ENCODE results near the gene DHX32. TPM values are rescaled to one million over a fixed set of nuclear protein-coding genes. Genes with fewer than 3 reads are reported as not detected.

DHX32 gene
- total and polyA plus RNA-seq, 2 donors from 2014 or later: 20.0 to 33.2 TPM

GRCh38 chr10:125844751-125845221, 36.3 kb downstream of the DHX32 start:
- TF ChIP-seq, protein P1, sequence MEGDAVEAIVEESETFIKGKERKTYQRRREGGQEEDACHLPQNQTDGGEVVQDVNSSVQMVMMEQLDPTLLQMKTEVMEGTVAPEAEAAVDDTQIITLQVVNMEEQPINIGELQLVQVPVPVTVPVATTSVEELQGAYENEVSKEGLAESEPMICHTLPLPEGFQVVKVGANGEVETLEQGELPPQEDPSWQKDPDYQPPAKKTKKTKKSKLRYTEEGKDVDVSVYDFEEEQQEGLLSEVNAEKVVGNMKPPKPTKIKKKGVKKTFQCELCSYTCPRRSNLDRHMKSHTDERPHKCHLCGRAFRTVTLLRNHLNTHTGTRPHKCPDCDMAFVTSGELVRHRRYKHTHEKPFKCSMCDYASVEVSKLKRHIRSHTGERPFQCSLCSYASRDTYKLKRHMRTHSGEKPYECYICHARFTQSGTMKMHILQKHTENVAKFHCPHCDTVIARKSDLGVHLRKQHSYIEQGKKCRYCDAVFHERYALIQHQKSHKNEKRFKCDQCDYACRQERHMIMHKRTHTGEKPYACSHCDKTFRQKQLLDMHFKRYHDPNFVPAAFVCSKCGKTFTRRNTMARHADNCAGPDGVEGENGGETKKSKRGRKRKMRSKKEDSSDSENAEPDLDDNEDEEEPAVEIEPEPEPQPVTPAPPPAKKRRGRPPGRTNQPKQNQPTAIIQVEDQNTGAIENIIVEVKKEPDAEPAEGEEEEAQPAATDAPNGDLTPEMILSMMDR (IDR thresholded peaks at IDR 0.05; ENCODE audit: borderline replicate concordance, extremely low read depth, insufficient read depth): no peak
- intact Hi-C loops (cut with DNase I): no loop called here
- no peak for FAIRE-seq
- no peak overlapping the region for H3K9ac ChIP-seq (ENCODE audit: low read length in 3 of 3)
- no peaks in the 10 kb centered on the region for H3K27me3 ChIP-seq (ENCODE audit: control insufficient read depth, insufficient read depth, low read length)
- peaks cover 0 to 26% (median 15%) of the 10 kb centered on the region in 3 donors for H3K36me3 ChIP-seq (ENCODE audit: control insufficient read depth in 2 of 3, insufficient read depth in 3 of 3, low read length in 3 of 3)
- H3K27ac ChIP-seq (ENCODE audit: low read depth in 2 of 2, low read length in 2 of 2): no peak overlapping the region
- DNase-seq: peak in 2 of 5 donors; percentile 24 to 52
- H3K9me3 ChIP-seq (ENCODE audit: control insufficient read depth in 2 of 3, insufficient read depth in 1 of 3, low read length in 3 of 3): no peaks in the 10 kb centered on the region
- no peak overlapping the region for H3K4me3 ChIP-seq (ENCODE audit: low read length in 3 of 3)
- no peaks in the 10 kb centered on the region for H3K4me1 ChIP-seq (ENCODE audit: control insufficient read depth in 2 of 3, insufficient read depth in 2 of 3, low read depth in 1 of 3, low read length in 3 of 3)

GRCh38 chr10:125843603-125844329, 37.3 kb downstream of the DHX32 start:
- TF ChIP-seq, protein P1 (IDR thresholded peaks at IDR 0.05; ENCODE audit: borderline replicate concordance, extremely low read depth, insufficient read depth): no peak
- intact Hi-C loops (cut with DNase I): no loop called here
- DNase-seq (peak in 2 of 5 donors; percentile 5 to 34), FAIRE-seq (no peak)
- Histone ChIP-seq H3K27ac (ENCODE audit: low read depth in 2 of 2, low read length in 2 of 2) (no peak overlapping the region), H3K9me3 (ENCODE audit: control insufficient read depth in 2 of 3, insufficient read depth in 1 of 3, low read length in 3 of 3) (no peaks in the 10 kb centered on the region), H3K27me3 (ENCODE audit: control insufficient read depth, insufficient read depth, low read length) (no peaks in the 10 kb centered on the region), H3K4me3 (ENCODE audit: low read length in 3 of 3) (no peak overlapping the region), H3K36me3 (ENCODE audit: control insufficient read depth in 2 of 3, insufficient read depth in 3 of 3, low read length in 3 of 3) (peaks cover 0 to 33% (median 25%) of the 10 kb centered on the region in 3 donors), H3K4me1 (ENCODE audit: control insufficient read depth in 2 of 3, insufficient read depth in 2 of 3, low read depth in 1 of 3, low read length in 3 of 3) (no peaks in the 10 kb centered on the region), H3K9ac (ENCODE audit: low read length in 3 of 3) (no peak overlapping the region)

DNA sequence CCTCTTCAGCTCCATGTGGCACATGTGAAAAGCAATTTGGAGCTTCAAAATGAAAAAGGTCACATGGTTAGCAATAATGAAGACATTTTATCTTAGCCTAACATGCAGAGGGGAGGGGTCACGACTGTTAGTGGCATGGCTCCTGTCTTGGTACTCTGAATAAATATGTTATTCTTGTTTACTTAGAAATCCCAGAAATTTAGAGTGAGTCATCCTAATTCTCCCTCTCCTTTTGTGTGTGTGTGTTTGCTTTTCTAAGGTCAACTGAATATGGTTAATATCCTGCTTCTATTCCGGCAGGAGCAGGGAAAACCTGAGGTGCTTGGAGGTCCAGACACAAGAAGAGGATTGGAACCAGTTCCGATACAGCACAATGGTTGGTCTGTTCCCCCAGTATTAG, 40.1 kb downstream of the DHX32 start:
- DNase-seq (no peak), FAIRE-seq (no peak)
- Histone ChIP-seq H3K27ac (ENCODE audit: low read depth in 2 of 2, low read length in 2 of 2) (no peak overlapping the region), H3K9ac (ENCODE audit: low read length in 3 of 3) (no peak overlapping the region), H3K27me3 (ENCODE audit: control insufficient read depth, insufficient read depth, low read length) (no peaks in the 10 kb centered on the region), H3K4me1 (ENCODE audit: control insufficient read depth in 2 of 3, insufficient read depth in 2 of 3, low read depth in 1 of 3, low read length in 3 of 3) (no peaks in the 10 kb centered on the region), H3K36me3 (ENCODE audit: control insufficient read depth in 2 of 3, insufficient read depth in 3 of 3, low read length in 3 of 3) (peaks cover 3 to 39% (median 32%) of the 10 kb centered on the region in 3 donors), H3K4me3 (ENCODE audit: low read length in 3 of 3) (no peak overlapping the region), H3K9me3 (ENCODE audit: control insufficient read depth in 2 of 3, insufficient read depth in 1 of 3, low read length in 3 of 3) (no peaks in the 10 kb centered on the region)
- intact Hi-C loops (cut with DNase I): no loop called here
- TF ChIP-seq, protein P1 (IDR thresholded peaks at IDR 0.05; ENCODE audit: borderline replicate concordance, extremely low read depth, insufficient read depth): no peak

All from kidney (tissue), 14 donors.